ENCODE measurements around the gene MAPK8IP2.

Gene MAPK8IP2

GRCh38 chr22:50600538-50600937 is at the start of gene MAPK8IP2:
Gene MAPK8IP2 (plus strand): TSS chr22:50600793. CDS start chr22:50600819, 26 bp downstream.
- FAIRE-seq, result no peak

GRCh38 chr22:50551160-50551752 is 49.3 kb upstream of the MAPK8IP2 start:
- FAIRE-seq, result no peak

- FAIRE-seq, result no peak
Observed at GRCh38 chr22:50553310-50553709, 47.3 kb upstream of the MAPK8IP2 start.

- no peak for FAIRE-seq
Observed at GRCh38 chr22:50556703-50557102, 43.9 kb upstream of the MAPK8IP2 start.

GRCh38 chr22:50560034-50560433 is 40.6 kb upstream of the MAPK8IP2 start:
- FAIRE-seq, result no peak

GRCh38 chr22:50561401-50562358 is 38.9 kb upstream of the MAPK8IP2 start:
- FAIRE-seq, result no peak

- FAIRE-seq, result no peak
Observed at GRCh38 chr22:50562523-50563412, 37.8 kb upstream of the MAPK8IP2 start, which contains the start of gene SYCE3. Gene SYCE3 (minus strand): TSS chr22:50562919. CDS start chr22:50556405, 6,514 bp downstream.

GRCh38 chr22:50563413-50564160 is 37.0 kb upstream of the MAPK8IP2 start:
- no peak for FAIRE-seq

- no peak for FAIRE-seq
Observed at GRCh38 chr22:50564289-50564688, 36.3 kb upstream of the MAPK8IP2 start.

- FAIRE-seq, result no peak
Observed at GRCh38 chr22:50567721-50568252, 32.8 kb upstream of the MAPK8IP2 start.

GRCh38 chr22:50568626-50569025 is 32.0 kb upstream of the MAPK8IP2 start:
- FAIRE-seq, result no peak

GRCh38 chr22:50569041-50569459 is 31.5 kb upstream of the MAPK8IP2 start:
- FAIRE-seq, result no peak

GRCh38 chr22:50569896-50570535 is 30.6 kb upstream of the MAPK8IP2 start:
- no peak for FAIRE-seq

GRCh38 chr22:50570861-50571260 is 29.7 kb upstream of the MAPK8IP2 start:
- FAIRE-seq, result no peak

GRCh38 chr22:50571264-50572175 is 29.1 kb upstream of the MAPK8IP2 start:
- FAIRE-seq, result no peak

- FAIRE-seq, result no peak
Observed at GRCh38 chr22:50572965-50573364, 27.6 kb upstream of the MAPK8IP2 start.

- no peak for FAIRE-seq
Observed at GRCh38 chr22:50573491-50574382, 26.9 kb upstream of the MAPK8IP2 start.

- no peak for FAIRE-seq
Observed at GRCh38 chr22:50574383-50574755, 26.2 kb upstream of the MAPK8IP2 start.

- FAIRE-seq, result no peak
Observed at GRCh38 chr22:50575426-50575941, 25.1 kb upstream of the MAPK8IP2 start.
